Activated naive CD8-positive, alpha-beta T cell treated with anti-CD3 and anti-CD28 coated beads for 36 hours (primary cell): ENCODE results near the gene IBA57. TPM values are rescaled to one million over a fixed set of nuclear protein-coding genes. Genes with fewer than 3 reads are reported as not detected.

ENCODE experiments used
- DNase-seq: peaks from one replicate; pipeline ENCODE4 v3.0.0; 2021
- H3K27ac Mint-ChIP-seq: one replicate; pipeline ENCODE4 v1.8.0; 2022; ENCODE audit warnings: mild to moderate bottlenecking, moderate library complexity, mixed read lengths
- H3K27me3 Mint-ChIP-seq: one replicate; pipeline ENCODE4 v1.8.0; 2022; ENCODE audit warnings: mild to moderate bottlenecking, mixed read lengths
- H3K36me3 Mint-ChIP-seq: one replicate; pipeline ENCODE4 v1.8.0; 2021; ENCODE audit warnings: mild to moderate bottlenecking, mixed read lengths
- H3K4me1 Mint-ChIP-seq: one replicate; pipeline ENCODE4 v1.8.0; 2021; ENCODE audit warnings: mixed read lengths
- H3K4me3 Mint-ChIP-seq: one replicate; pipeline ENCODE4 v1.8.0; 2022; ENCODE audit warnings: mild to moderate bottlenecking, moderate library complexity, mixed read lengths
- H3K9me3 Mint-ChIP-seq: one replicate; pipeline ENCODE4 v1.8.0; 2022; ENCODE audit warnings: mixed read lengths
- total RNA-seq, 2 experiments: library from RNA; stranded (reverse); gene quantifications; one replicate each; pipeline ENCODE4 v1.2.3, GENCODE V29; 2021

Gene IBA57
- total RNA-seq, 2 experiments from 2014 or later = 18.1 to 19.3 TPM

- Mint-ChIP-seq H3K36me3 (no peaks in the 10 kb centered on the region), H3K4me1 (peaks cover 37% of the 10 kb centered on the region), H3K27ac (no peak overlapping the region), H3K27me3 (no peaks in the 10 kb centered on the region), H3K9me3 (no peaks in the 10 kb centered on the region), H3K4me3 (no peak overlapping the region)
- no peak for DNase-seq
These were observed 7.2 kb upstream of the IBA57 start for GRCh38 chr1:228158151-228159007.

- Mint-ChIP-seq H3K27me3 (no peaks in the 10 kb centered on the region), H3K36me3 (no peaks in the 10 kb centered on the region), H3K9me3 (no peaks in the 10 kb centered on the region), H3K4me3 (no peak overlapping the region), H3K4me1 (peaks cover 40% of the 10 kb centered on the region), H3K27ac (no peak overlapping the region)
- no peak for DNase-seq
These were observed 6.5 kb upstream of the IBA57 start for GRCh38 chr1:228159008-228159665.

- Mint-ChIP-seq H3K4me3 (no peak overlapping the region), H3K9me3 (no peaks in the 10 kb centered on the region), H3K36me3 (no peaks in the 10 kb centered on the region), H3K4me1 (peaks cover 40% of the 10 kb centered on the region), H3K27me3 (no peaks in the 10 kb centered on the region), H3K27ac (no peak overlapping the region)
- DNase-seq = no peak
These were observed 5.3 kb upstream of the IBA57 start for GRCh38 chr1:228160201-228160761.

GRCh38 chr1:228161362-228161761, 4.2 kb upstream of the IBA57 start:
- Mint-ChIP-seq H3K9me3 (no peaks in the 10 kb centered on the region), H3K27ac (no peak overlapping the region), H3K27me3 (no peaks in the 10 kb centered on the region), H3K4me3 (no peak overlapping the region), H3K4me1 (peaks cover 34% of the 10 kb centered on the region), H3K36me3 (no peaks in the 10 kb centered on the region)
- no peak for DNase-seq

GRCh38 chr1:228161866-228162265, 3.7 kb upstream of the IBA57 start:
- peaks cover 38% of the 10 kb centered on the region for H3K4me1 Mint-ChIP-seq
- DNase-seq = no peak
- peak overlapping the region; percentile 65 for H3K27ac Mint-ChIP-seq
- H3K4me3 Mint-ChIP-seq = no peak overlapping the region
- H3K27me3 Mint-ChIP-seq = no peaks in the 10 kb centered on the region
- H3K36me3 Mint-ChIP-seq = no peaks in the 10 kb centered on the region
- no peaks in the 10 kb centered on the region for H3K9me3 Mint-ChIP-seq

GRCh38 chr1:228162286-228163006, 3.2 kb upstream of the IBA57 start:
- Mint-ChIP-seq H3K4me1 (peaks cover 36% of the 10 kb centered on the region), H3K9me3 (no peaks in the 10 kb centered on the region), H3K36me3 (no peaks in the 10 kb centered on the region), H3K27me3 (no peaks in the 10 kb centered on the region), H3K4me3 (no peak overlapping the region), H3K27ac (peak overlapping the region; percentile 65)
- no peak for DNase-seq

GRCh38 chr1:228163007-228163753, 2.4 kb upstream of the IBA57 start:
- Mint-ChIP-seq H3K27ac (peak overlapping the region; percentile 65), H3K36me3 (no peaks in the 10 kb centered on the region), H3K27me3 (no peaks in the 10 kb centered on the region), H3K4me1 (peaks cover 36% of the 10 kb centered on the region), H3K9me3 (no peaks in the 10 kb centered on the region), H3K4me3 (no peak overlapping the region)
- DNase-seq = no peak

GRCh38 chr1:228163776-228164519, 1.7 kb upstream of the IBA57 start:
- Mint-ChIP-seq H3K4me1 (peaks cover 40% of the 10 kb centered on the region), H3K36me3 (no peaks in the 10 kb centered on the region), H3K27ac (peak overlapping the region; percentile 91), H3K27me3 (no peaks in the 10 kb centered on the region), H3K4me3 (peak overlapping the region; percentile 91), H3K9me3 (no peaks in the 10 kb centered on the region)
- DNase-seq = no peak

- Mint-ChIP-seq H3K9me3 (no peaks in the 10 kb centered on the region), H3K27me3 (no peaks in the 10 kb centered on the region), H3K4me1 (peaks cover 44% of the 10 kb centered on the region), H3K36me3 (no peaks in the 10 kb centered on the region), H3K27ac (peak overlapping the region; percentile 95), H3K4me3 (peak overlapping the region; percentile 91)
- no peak for DNase-seq
These were observed 838 bp upstream of the IBA57 start for GRCh38 chr1:228164561-228165371.

GRCh38 chr1:228166170-228166936, 749 bp downstream of the IBA57 start:
- no peaks in the 10 kb centered on the region for H3K27me3 Mint-ChIP-seq
- peaks cover 45% of the 10 kb centered on the region for H3K4me1 Mint-ChIP-seq
- DNase-seq = peak; percentile 60
- H3K4me3 Mint-ChIP-seq = peak overlapping the region; percentile 76
- H3K9me3 Mint-ChIP-seq = no peaks in the 10 kb centered on the region
- no peaks in the 10 kb centered on the region for H3K36me3 Mint-ChIP-seq
- H3K27ac Mint-ChIP-seq = peak overlapping the region; percentile 76

- Mint-ChIP-seq H3K27me3 (no peaks in the 10 kb centered on the region), H3K27ac (peak overlapping the region; percentile 2), H3K4me1 (peaks cover 31% of the 10 kb centered on the region), H3K9me3 (no peaks in the 10 kb centered on the region), H3K4me3 (no peak overlapping the region), H3K36me3 (no peaks in the 10 kb centered on the region)
- DNase-seq = no peak
These were observed 3.1 kb downstream of the IBA57 start for GRCh38 chr1:228168563-228169270.

- Mint-ChIP-seq H3K36me3 (no peaks in the 10 kb centered on the region), H3K9me3 (no peaks in the 10 kb centered on the region), H3K4me1 (peaks cover 25% of the 10 kb centered on the region), H3K27me3 (no peaks in the 10 kb centered on the region), H3K4me3 (no peak overlapping the region), H3K27ac (no peak overlapping the region)
- no peak for DNase-seq
These were observed 3.7 kb downstream of the IBA57 start for GRCh38 chr1:228169345-228169744.
